HG03575 (cell line): Measurements from ENCODE around the gene NF1.
"Not testable (repeated sequence)": the region's sequence is repeated elsewhere in the genome, so short reads cannot be mapped to it uniquely, and the experiment has no call there.

Experiments used
- ATAC-seq: cut with Tn5 transposase; IDR thresholded peaks from one replicate; pipeline ENCODE4 v1.9.1; 2021; ENCODE audit not compliant: unreplicated experiment, insufficient number of reproducible peaks, low FRiP score; ENCODE audit errors: extremely low read depth

NF1 gene

GRCh38 chr17:31357839-31358394 is 263.1 kb downstream of the NF1 start:
- no peak for ATAC-seq

- no peak for ATAC-seq
Measured at GRCh38 chr17:31364012-31364411, 269.2 kb downstream of the NF1 start.

GRCh38 chr17:31366088-31366487 is 271.3 kb downstream of the NF1 start:
- no peak for ATAC-seq

- no peak for ATAC-seq
Measured at GRCh38 chr17:31369266-31369665, 274.5 kb downstream of the NF1 start.

GRCh38 chr17:31371511-31372097 is 276.8 kb downstream of the NF1 start:
- no peak for ATAC-seq

- no peak for ATAC-seq
Measured at GRCh38 chr17:31373150-31374093, 278.6 kb downstream of the NF1 start.

- no peak for ATAC-seq
Measured at GRCh38 chr17:31374094-31374447, 279.3 kb downstream of the NF1 start.

GRCh38 chr17:31374503-31374902 is 279.7 kb downstream of the NF1 start:
- ATAC-seq = no peak

GRCh38 chr17:31378638-31379037 is 283.9 kb downstream of the NF1 start:
- ATAC-seq = no peak

GRCh38 chr17:31379597-31380205 is 284.9 kb downstream of the NF1 start:
- ATAC-seq = no peak

- ATAC-seq = no peak
Measured at GRCh38 chr17:31381165-31381668, 286.4 kb downstream of the NF1 start.

- ATAC-seq = not testable (repeated sequence)
Measured at GRCh38 chr17:31382668-31383275, 288.0 kb downstream of the NF1 start.

- not testable (repeated sequence) for ATAC-seq
Measured at GRCh38 chr17:31383488-31383887, 288.7 kb downstream of the NF1 start.

- no peak for ATAC-seq
Measured at GRCh38 chr17:31385428-31386285, 290.9 kb downstream of the NF1 start.

GRCh38 chr17:31386542-31387075 is 291.8 kb downstream of the NF1 start:
- no peak for ATAC-seq

GRCh38 chr17:31387438-31387837 is 292.7 kb downstream of the NF1 start:
- no peak for ATAC-seq

GRCh38 chr17:31388351-31388750 is 293.6 kb downstream of the NF1 start:
- ATAC-seq = no peak
